Adrenal gland (tissue), 12 donors: ENCODE data around the gene CAPRIN1. TPM values are rescaled to one million over a fixed set of nuclear protein-coding genes. Genes with fewer than 3 reads are reported as not detected.

Experiments
- DNase-seq, 7 donors: peaks; one replicate each; pipeline ENCODE4 v3.0.0-alpha.2; 2019 to 2020
- H3K27ac ChIP-seq, 5 donors: fragments of 200-600 bp; sonication (generic) in 4 of 5; 1 replicate in 3 of 5; 2 replicates in 2 of 5; pipeline versions ENCODE4 v1.5.1 to v1.8.0; 2016 to 2020; ENCODE audit warnings: mild to moderate bottlenecking in 1 of 5
- H3K27me3 ChIP-seq: fragments of 200-600 bp; 2 replicates; pipeline ENCODE4 v1.8.0; 2021
- H3K36me3 ChIP-seq, 2 donors: fragments of 200-600 bp; replicated peaks in 1 of 2; 1 replicate in 1 of 2; 2 replicates in 1 of 2; pipeline versions ENCODE4 v1.5.1 to v1.8.0; 2018 to 2022
- H3K4me1 ChIP-seq, 2 donors: fragments of 200-600 bp; replicated peaks in 1 of 2; 1 replicate in 1 of 2; 2 replicates in 1 of 2; pipeline versions ENCODE4 v1.5.1 to v1.8.0; 2018 to 2021
- H3K4me3 ChIP-seq, 4 donors: fragments of 200-600 bp; sonication (generic) in 3 of 4; one replicate each; pipeline ENCODE4 v1.5.1; 2016 to 2018
- H3K9me3 ChIP-seq, 3 donors: fragments of 200-600 bp; sonication (generic) in 1 of 3; replicated peaks in 1 of 3; 1 replicate in 2 of 3; 2 replicates in 1 of 3; pipeline versions ENCODE4 v1.5.1 to v1.8.0; 2016 to 2021
- CTCF ChIP-seq, 6 experiments: fragments of 450-650 bp in 4 of 6; fragments of 200-600 bp in 2 of 6; sonication (generic) in 1 of 6; IDR thresholded peaks; 1 replicate in 5 of 6; 2 replicates in 1 of 6; pipeline versions ENCODE4 v1.5.1 to v1.8.0; 2016 to 2021; ENCODE audit warnings: antibody characterized with exemption in 6 of 6, mild to moderate bottlenecking in 2 of 6, moderate library complexity in 1 of 6
- POLR2A ChIP-seq, 2 donors: fragments of 450-650 bp; IDR thresholded peaks; one replicate each; pipeline ENCODE4 v1.6.1; 2017; ENCODE audit warnings: antibody characterized with exemption in 2 of 2, mild to moderate bottlenecking in 2 of 2, moderate library complexity in 1 of 2
- WGBS, 4 donors: extraction: QIAGEN DNeasy Blood & Tissue Kit in 2 of 4; methylation state at CpG; one replicate each; pipeline versions ENCODE4 v1.1.5 to v1.1.7; 2013 to 2017; 5-methylcytosine and 5-hydroxymethylcytosine counted together
- intact Hi-C, 2 donors: fragments of 100-400 bp; cut with DNase I; formaldehyde crosslinking; loops; one replicate each; pipeline versions ENCODE4 v1.14.1 to v1.15.0; 2022 to 2023
- polyA plus RNA-seq, 3 donors: library from polyadenylated mRNA; stranded (reverse); fragments of 200-250 nt in 2 of 3; fragments of 350-450 nt in 1 of 3; fragmentation: Illumina TruSeq in 1 of 3; extraction: RNeasy Lipid Tissue Mini Kit (QIAGEN cat#74804) in 1 of 3; gene quantifications; one replicate each; pipeline ENCODE4 v1.2.3, GENCODE V29; 2013 to 2014
- total RNA-seq, 9 donors: library from RNA; depleted of rRNA in 4 of 9; stranded (reverse); fragments of >200 nt in 4 of 9; fragments of 120-200 nt in 1 of 9; fragmentation: NEBNext Ultra II Directional in 1 of 9; extraction: Animal tissue kit (Norgen Biotek cat#: 25700) in 1 of 9; gene quantifications; one replicate each; pipeline versions ENCODE4 v1.1.0 to v1.2.4, GENCODE V29; 2013 to 2023
- donor health status: healthy with polysubstance abuse.
- donor health status: Bipolar disorder and iron deficiency.
- donor health status: DM: yes; HTN: yes; CAD: no.
- donor health status: DM: no; HTN: no; CAD: no.
- donor health status: DM: no; HTN: no; CAD: no.
- donor health status: DM: yes; HTN: yes; CAD: no.

Gene CAPRIN1
- total and polyA plus RNA-seq, 12 donors: 42.4 to 202 (median 149) TPM

- H3K9me3 ChIP-seq: no peaks in the 10 kb centered on the region
- no peak overlapping the region for H3K27ac ChIP-seq
- no peaks in the 10 kb centered on the region for H3K4me1 ChIP-seq
- no peak overlapping the region for H3K4me3 ChIP-seq
- no peaks in the 10 kb centered on the region for H3K27me3 ChIP-seq
- intact Hi-C loops: no loop called here
- peaks cover 0 to 96% of the 10 kb centered on the region in 2 donors for H3K36me3 ChIP-seq
- 96 to 100% (median 97%) methylated on average over 3 of the region's 3 CpGs for WGBS, 4 donors
- no peak for TF ChIP-seq CTCF (IDR thresholded peaks at IDR 0.05)
- TF ChIP-seq POLR2A (IDR thresholded peaks at IDR 0.05): no peak
- no peak for DNase-seq
Observed at GRCh38 chr11:34135439-34135838, 83.9 kb downstream of the CAPRIN1 start.

GRCh38 chr11:34136420-34136819 is 84.9 kb downstream of the CAPRIN1 start:
- peaks cover 0 to 94% of the 10 kb centered on the region in 2 donors for H3K36me3 ChIP-seq
- WGBS, 4 donors: 93 to 96% (median 96%) methylated on average over 8 of the region's 8 CpGs
- no peak for DNase-seq
- H3K4me3 ChIP-seq: no peak overlapping the region
- H3K4me1 ChIP-seq: no peaks in the 10 kb centered on the region
- no peak overlapping the region for H3K27ac ChIP-seq
- no peak for TF ChIP-seq POLR2A (IDR thresholded peaks at IDR 0.05)
- TF ChIP-seq CTCF (IDR thresholded peaks at IDR 0.05): no peak
- intact Hi-C loops: no loop called here
- H3K27me3 ChIP-seq: no peaks in the 10 kb centered on the region
- H3K9me3 ChIP-seq: no peaks in the 10 kb centered on the region

GRCh38 chr11:34139346-34139745 is 87.8 kb downstream of the CAPRIN1 start:
- no peaks in the 10 kb centered on the region for H3K9me3 ChIP-seq
- no peak for DNase-seq
- TF ChIP-seq POLR2A (IDR thresholded peaks at IDR 0.05): no peak
- TF ChIP-seq CTCF (IDR thresholded peaks at IDR 0.05): no peak
- intact Hi-C loops: no loop called here
- H3K4me1 ChIP-seq: no peaks in the 10 kb centered on the region
- no peaks in the 10 kb centered on the region for H3K27me3 ChIP-seq
- H3K36me3 ChIP-seq: peaks cover 0 to 94% of the 10 kb centered on the region in 2 donors
- H3K4me3 ChIP-seq: no peak overlapping the region
- H3K27ac ChIP-seq: no peak overlapping the region
- 86 to 95% (median 91%) methylated on average over 7 of the region's 7 CpGs for WGBS, 4 donors

- H3K9me3 ChIP-seq: no peaks in the 10 kb centered on the region
- no peak for DNase-seq
- no peaks in the 10 kb centered on the region for H3K27me3 ChIP-seq
- peaks cover 0 to 96% of the 10 kb centered on the region in 2 donors for H3K36me3 ChIP-seq
- TF ChIP-seq POLR2A (IDR thresholded peaks at IDR 0.05) (no peak), CTCF (IDR thresholded peaks at IDR 0.05) (no peak)
- H3K4me1 ChIP-seq: no peaks in the 10 kb centered on the region
- H3K27ac ChIP-seq: no peak overlapping the region
- intact Hi-C loops: loop anchor here in 1 of 2 donors (10.0 kb wide), 1 partner anchor 145 kb away; no protein-coding TSS in a partner anchor
- WGBS, 4 donors: 92 to 97% (median 94%) methylated on average over 9 to 11 of the region's 11 CpGs
- no peak overlapping the region for H3K4me3 ChIP-seq
Observed at GRCh38 chr11:34140149-34140548, 88.6 kb downstream of the CAPRIN1 start.
